ENCODE results near the gene PROSER2. TPM values are rescaled to one million over a fixed set of nuclear protein-coding genes. Genes with fewer than 3 reads are reported as not detected.

The PROSER2 gene
- total RNA-seq, 1 donor from 2014 or later, result 0.27 TPM

DNA sequence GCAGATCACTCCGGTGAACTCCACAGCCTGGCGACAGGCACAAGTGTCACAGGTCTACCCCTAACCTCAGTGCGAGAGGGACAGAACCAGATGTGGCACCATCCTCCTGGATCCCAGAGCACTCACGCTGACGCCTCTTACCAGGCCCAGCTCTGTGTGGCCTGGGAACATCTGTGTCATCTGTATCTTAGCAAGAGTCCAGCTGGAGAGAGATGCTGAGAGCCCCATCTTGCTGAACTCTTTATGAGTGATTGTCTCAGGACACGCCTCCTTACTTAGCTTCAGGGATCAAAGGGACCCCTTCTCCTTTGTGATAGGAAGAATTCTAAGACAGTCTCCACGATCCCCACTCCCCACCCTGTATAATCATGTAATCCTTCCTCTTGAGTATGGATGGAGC lies 10.0 kb upstream of the PROSER2 start:
- DNase-seq (no peak), ATAC-seq (ENCODE audit: low read depth) (no peak)
- CTCF ChIA-PET, result interaction anchor here (0.7 kb wide), 1 partner anchor 8 kb away, joined by 3 read pairs; no protein-coding TSS in a partner anchor
- Mint-ChIP-seq H3K9me3 (no peaks in the 10 kb centered on the region), H3K4me3 (no peak overlapping the region), H3K36me3 (ENCODE audit: low read depth) (no peaks in the 10 kb centered on the region), H3K27ac (no peak overlapping the region), H3K27me3 (peaks cover 7% of the 10 kb centered on the region), H3K4me1 (no peaks in the 10 kb centered on the region)
- POLR2A ChIA-PET, result no interaction called here
- intact Hi-C loops (cut with micrococcal nuclease), result no loop called here
- TF ChIP-seq, protein P1, sequence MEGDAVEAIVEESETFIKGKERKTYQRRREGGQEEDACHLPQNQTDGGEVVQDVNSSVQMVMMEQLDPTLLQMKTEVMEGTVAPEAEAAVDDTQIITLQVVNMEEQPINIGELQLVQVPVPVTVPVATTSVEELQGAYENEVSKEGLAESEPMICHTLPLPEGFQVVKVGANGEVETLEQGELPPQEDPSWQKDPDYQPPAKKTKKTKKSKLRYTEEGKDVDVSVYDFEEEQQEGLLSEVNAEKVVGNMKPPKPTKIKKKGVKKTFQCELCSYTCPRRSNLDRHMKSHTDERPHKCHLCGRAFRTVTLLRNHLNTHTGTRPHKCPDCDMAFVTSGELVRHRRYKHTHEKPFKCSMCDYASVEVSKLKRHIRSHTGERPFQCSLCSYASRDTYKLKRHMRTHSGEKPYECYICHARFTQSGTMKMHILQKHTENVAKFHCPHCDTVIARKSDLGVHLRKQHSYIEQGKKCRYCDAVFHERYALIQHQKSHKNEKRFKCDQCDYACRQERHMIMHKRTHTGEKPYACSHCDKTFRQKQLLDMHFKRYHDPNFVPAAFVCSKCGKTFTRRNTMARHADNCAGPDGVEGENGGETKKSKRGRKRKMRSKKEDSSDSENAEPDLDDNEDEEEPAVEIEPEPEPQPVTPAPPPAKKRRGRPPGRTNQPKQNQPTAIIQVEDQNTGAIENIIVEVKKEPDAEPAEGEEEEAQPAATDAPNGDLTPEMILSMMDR (IDR thresholded peaks at IDR 0.05), result no peak

DNA sequence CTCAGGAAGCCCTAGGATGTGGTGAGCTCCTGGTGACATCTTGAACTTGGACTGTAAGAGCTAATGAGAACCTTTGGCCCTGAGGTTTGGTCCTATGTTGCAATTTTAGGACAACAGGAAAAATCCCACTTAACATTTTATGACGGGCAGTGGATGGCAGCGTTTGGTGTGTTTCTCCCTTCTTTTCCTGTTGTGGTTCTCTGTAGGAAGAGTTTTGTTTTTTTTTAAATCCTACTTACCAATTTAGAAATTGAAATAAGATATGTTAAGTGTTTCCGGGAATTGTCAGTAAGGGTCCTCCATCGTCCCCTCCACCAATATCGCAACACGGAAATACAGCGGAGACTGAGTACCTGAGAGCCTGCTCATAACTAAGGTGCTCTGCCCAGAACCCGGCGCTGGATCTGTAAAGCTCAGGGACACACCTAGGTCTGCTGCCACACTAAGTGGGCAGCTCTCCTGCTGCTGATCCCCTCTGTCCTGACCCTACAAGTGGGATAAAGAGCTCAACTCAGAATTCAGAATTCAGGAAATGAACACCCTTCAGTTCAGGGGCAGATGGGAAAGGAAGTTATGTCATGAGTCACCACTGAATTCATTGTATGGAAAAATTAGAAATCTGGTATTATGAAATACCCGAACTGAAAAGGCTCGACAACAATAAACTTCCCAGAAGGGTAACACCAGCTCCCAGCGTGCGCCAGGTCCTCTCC lies 9.1 kb upstream of the PROSER2 start:
- peaks cover 7% of the 10 kb centered on the region for H3K27me3 Mint-ChIP-seq
- POLR2A ChIA-PET, result no interaction called here
- no peaks in the 10 kb centered on the region for H3K9me3 Mint-ChIP-seq
- TF ChIP-seq, protein P1 (IDR thresholded peaks at IDR 0.05), result no peak
- CTCF ChIA-PET, result no interaction called here
- DNase-seq (no peak), ATAC-seq (ENCODE audit: low read depth) (no peak)
- intact Hi-C loops (cut with micrococcal nuclease), result no loop called here
- H3K36me3 Mint-ChIP-seq (ENCODE audit: low read depth), result no peaks in the 10 kb centered on the region
- H3K27ac Mint-ChIP-seq, result no peak overlapping the region
- H3K4me3 Mint-ChIP-seq, result no peak overlapping the region
- H3K4me1 Mint-ChIP-seq, result no peaks in the 10 kb centered on the region

GRCh38 chr10:11819027-11819426 lies 4.1 kb upstream of the PROSER2 start:
- intact Hi-C loops (cut with micrococcal nuclease), result loop anchor here (2.0 kb wide), 1 partner anchor 36 kb away; no protein-coding TSS in a partner anchor
- TF ChIP-seq, protein P1 (IDR thresholded peaks at IDR 0.05), result no peak
- H3K4me1 Mint-ChIP-seq, result peaks cover 7% of the 10 kb centered on the region
- no peak overlapping the region for H3K4me3 Mint-ChIP-seq
- DNase-seq (no peak), ATAC-seq (ENCODE audit: low read depth) (no peak)
- POLR2A ChIA-PET, result no interaction called here
- CTCF ChIA-PET, result interaction anchor here (0.6 to 1.5 kb wide), 3 partner anchors 10 to 170 kb away, joined by 3 read pairs; no protein-coding TSS in a partner anchor
- peaks cover 9% of the 10 kb centered on the region for H3K27me3 Mint-ChIP-seq
- no peaks in the 10 kb centered on the region for H3K9me3 Mint-ChIP-seq
- no peak overlapping the region for H3K27ac Mint-ChIP-seq
- H3K36me3 Mint-ChIP-seq (ENCODE audit: low read depth), result no peaks in the 10 kb centered on the region

- DNase-seq (no peak), ATAC-seq (ENCODE audit: low read depth) (no peak)
- H3K4me1 Mint-ChIP-seq, result peaks cover 8% of the 10 kb centered on the region
- CTCF ChIA-PET, result no interaction called here
- no peaks in the 10 kb centered on the region for H3K9me3 Mint-ChIP-seq
- peaks cover 23% of the 10 kb centered on the region for H3K27me3 Mint-ChIP-seq
- intact Hi-C loops (cut with micrococcal nuclease), result no loop called here
- TF ChIP-seq, protein P1 (IDR thresholded peaks at IDR 0.05), result no peak
- POLR2A ChIA-PET, result no interaction called here
- H3K27ac Mint-ChIP-seq, result no peak overlapping the region
- H3K36me3 Mint-ChIP-seq (ENCODE audit: low read depth), result no peaks in the 10 kb centered on the region
- H3K4me3 Mint-ChIP-seq, result no peak overlapping the region
These were observed 965 bp upstream of the PROSER2 start for GRCh38 chr10:11822026-11822756.

DNA sequence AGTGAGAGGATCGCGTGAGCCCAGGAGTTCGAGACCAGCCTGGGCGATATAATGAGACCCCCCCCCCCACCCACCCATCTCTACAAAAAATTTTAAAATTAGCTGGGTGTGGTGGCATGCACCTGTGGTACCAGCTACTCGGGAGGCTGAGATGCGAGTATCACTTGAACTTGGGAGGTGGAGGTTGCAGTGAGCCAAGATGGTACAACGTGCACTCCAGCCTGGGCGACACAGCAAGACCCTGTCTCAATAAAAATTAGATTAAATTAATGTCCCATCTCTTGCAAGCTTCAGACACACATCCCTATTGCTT lies 391 bp upstream of the PROSER2 start:
- ATAC-seq (ENCODE audit: low read depth) (no peak), DNase-seq (no peak)
- H3K36me3 Mint-ChIP-seq (ENCODE audit: low read depth), result no peaks in the 10 kb centered on the region
- no peaks in the 10 kb centered on the region for H3K9me3 Mint-ChIP-seq
- TF ChIP-seq, protein P1 (IDR thresholded peaks at IDR 0.05), result no peak
- H3K27me3 Mint-ChIP-seq, result peaks cover 23% of the 10 kb centered on the region
- intact Hi-C loops (cut with micrococcal nuclease), result no loop called here
- POLR2A ChIA-PET, result no interaction called here
- H3K27ac Mint-ChIP-seq, result no peak overlapping the region
- no peak overlapping the region for H3K4me3 Mint-ChIP-seq
- H3K4me1 Mint-ChIP-seq, result peaks cover 8% of the 10 kb centered on the region
- CTCF ChIA-PET, result no interaction called here
